LNCAP (cell line): ENCODE results near the gene BRD1.

Experiments
- CTCF ChIP-seq: fragments of 450-650 bp; IDR thresholded peaks from 2 replicates; pipeline ENCODE4 v1.5.1; 2017; ENCODE audit warnings: mild to moderate bottlenecking

Gene BRD1

GRCh38 chr22:49753276-49753890 is 74.3 kb downstream of the BRD1 start:
- no peak for TF ChIP-seq CTCF

GRCh38 chr22:49752598-49753091 is 75.0 kb downstream of the BRD1 start:
- TF ChIP-seq CTCF: no peak

- no peak for TF ChIP-seq CTCF
These were observed 75.6 kb downstream of the BRD1 start for GRCh38 chr22:49751966-49752597.

- TF ChIP-seq CTCF: no peak
These were observed 76.2 kb downstream of the BRD1 start for GRCh38 chr22:49751318-49751965.

- no peak for TF ChIP-seq CTCF
These were observed 77.7 kb downstream of the BRD1 start for GRCh38 chr22:49749885-49750510.

GRCh38 chr22:49749227-49749626 is 78.4 kb downstream of the BRD1 start:
- no peak for TF ChIP-seq CTCF

- no peak for TF ChIP-seq CTCF
These were observed 79.2 kb downstream of the BRD1 start for GRCh38 chr22:49748514-49748913.
